GM12801 (cell line): ENCODE data around the gene PPP1R2C.

Experiments used
- CTCF ChIP-seq: IDR thresholded peaks from one replicate; pipeline ENCODE4 v1.5.1; 2011; ENCODE audit warnings: control low read depth; ENCODE audit not compliant: insufficient read length; ENCODE audit errors: extremely low read depth

PPP1R2C gene

GRCh38 chrX:42807393-42807792 is 29.4 kb upstream of the PPP1R2C start:
- no peak for TF ChIP-seq CTCF

GRCh38 chrX:42804524-42804923 is 26.6 kb upstream of the PPP1R2C start:
- TF ChIP-seq CTCF, result no peak

- TF ChIP-seq CTCF, result no peak
These were observed 25.4 kb upstream of the PPP1R2C start for GRCh38 chrX:42803320-42803719.

- TF ChIP-seq CTCF, result no peak
These were observed 19.8 kb upstream of the PPP1R2C start for GRCh38 chrX:42797651-42798269.

- no peak for TF ChIP-seq CTCF
These were observed 5.5 kb upstream of the PPP1R2C start for GRCh38 chrX:42783451-42783850.

GRCh38 chrX:42776195-42776594 is 1.8 kb downstream of the PPP1R2C start:
- TF ChIP-seq CTCF, result no peak

GRCh38 chrX:42772874-42773273 is 5.1 kb downstream of the PPP1R2C start:
- no peak for TF ChIP-seq CTCF
